Prostate gland (tissue), 2 donors: ENCODE results near the gene ANKRD55. TPM values are rescaled to one million over a fixed set of nuclear protein-coding genes. Genes with fewer than 3 reads are reported as not detected.

Source experiments
- DNase-seq: peaks from one replicate; pipeline ENCODE4 v3.0.0-alpha.2; 2019; ENCODE audit warnings: low spot score
- H3K27ac ChIP-seq, 2 donors: fragments of 200-600 bp; sonication (generic); 2 replicates each; pipeline ENCODE4 v1.5.1; 2017 to 2019
- H3K27me3 ChIP-seq: fragments of 200-600 bp; sonication (generic); replicated peaks from 2 replicates; pipeline ENCODE4 v1.5.1; 2019; ENCODE audit not compliant: insufficient read depth
- H3K36me3 ChIP-seq, 2 donors: fragments of 200-600 bp; sonication (generic); 1 replicate in 1 of 2; 2 replicates in 1 of 2; pipeline versions ENCODE4 v1.5.1 to v1.8.1; 2017 to 2019
- H3K4me1 ChIP-seq: fragments of 200-600 bp; sonication (generic); replicated peaks from 2 replicates; pipeline ENCODE4 v1.5.1; 2019
- H3K4me3 ChIP-seq, 2 donors: fragments of 200-600 bp; sonication (generic); 2 replicates each; pipeline ENCODE4 v1.5.1; 2017 to 2019
- H3K9me3 ChIP-seq: fragments of 200-600 bp; sonication (generic); 2 replicates; pipeline ENCODE4 v1.5.1; 2017
- CTCF ChIP-seq, 4 experiments: fragments of 200-600 bp in 2 of 4; fragments of 450-650 bp in 2 of 4; sonication (generic) in 2 of 4; IDR thresholded peaks; 1 replicate in 3 of 4; 2 replicates in 1 of 4; pipeline ENCODE4 v1.5.1; 2016 to 2019; ENCODE audit warnings: antibody characterized with exemption in 4 of 4, mild to moderate bottlenecking in 2 of 4, moderate library complexity in 2 of 4
- POLR2A ChIP-seq: fragments of 450-650 bp; IDR thresholded peaks from one replicate; pipeline ENCODE4 v1.6.1; 2016; ENCODE audit warnings: antibody characterized with exemption, mild to moderate bottlenecking
- POLR2AphosphoS5 ChIP-seq: sonication (generic); formaldehyde crosslinking; IDR thresholded peaks from one replicate; pipeline ENCODE4 v1.6.1; 2017; ENCODE audit warnings: antibody characterized with exemption
- WGBS: methylation state at CpG from one replicate; pipeline ENCODE4 v1.1.5; 2018; 5-methylcytosine and 5-hydroxymethylcytosine counted together
- intact Hi-C: fragments of 100-400 bp; cut with DNase I; formaldehyde crosslinking; loops from one replicate; pipeline ENCODE4 v1.14.2; 2022
- total RNA-seq, 2 donors: library from RNA; depleted of rRNA; stranded (reverse); fragments of >200 nt; gene quantifications; one replicate each; pipeline ENCODE4 v1.1.0, GENCODE V29; 2016

ANKRD55 gene
- total RNA-seq, 2 donors from 2014 or later: 1.1 TPM; not detected in 1

GRCh38 chr5:56055859-56056258 lies 177.3 kb downstream of the ANKRD55 start:
- Histone ChIP-seq H3K27ac (no peak overlapping the region), H3K9me3 (no peaks in the 10 kb centered on the region), H3K27me3 (no peaks in the 10 kb centered on the region), H3K4me1 (peaks cover 3% of the 10 kb centered on the region), H3K36me3 (no peaks in the 10 kb centered on the region), H3K4me3 (no peak overlapping the region)
- intact Hi-C loops: no loop called here
- TF ChIP-seq CTCF (IDR thresholded peaks at IDR 0.05) (no peak), POLR2A (no peak)
- WGBS: 82% methylated on average over 3 of the region's 3 CpGs
- DNase-seq: no peak

- Histone ChIP-seq H3K4me3 (no peak overlapping the region), H3K36me3 (no peaks in the 10 kb centered on the region), H3K27me3 (no peaks in the 10 kb centered on the region), H3K27ac (no peak overlapping the region), H3K4me1 (peaks cover 3% of the 10 kb centered on the region), H3K9me3 (no peaks in the 10 kb centered on the region)
- WGBS: 95% methylated on average over 1 of the region's 1 CpG
- DNase-seq: no peak
- intact Hi-C loops: no loop called here
- TF ChIP-seq POLR2AphosphoS5 (no peak), CTCF (IDR thresholded peaks at IDR 0.05) (no peak), POLR2A (no peak)
These were observed 177.8 kb downstream of the ANKRD55 start for GRCh38 chr5:56055287-56055686.

GRCh38 chr5:56054666-56055065 lies 178.5 kb downstream of the ANKRD55 start:
- Histone ChIP-seq H3K9me3 (no peaks in the 10 kb centered on the region), H3K27ac (no peak overlapping the region), H3K27me3 (no peaks in the 10 kb centered on the region), H3K4me3 (no peak overlapping the region), H3K36me3 (no peaks in the 10 kb centered on the region), H3K4me1 (peaks cover 3% of the 10 kb centered on the region)
- 91% methylated on average over 2 of the region's 2 CpGs for WGBS
- intact Hi-C loops: no loop called here
- DNase-seq: no peak
- no peak for TF ChIP-seq POLR2A
- no peak for TF ChIP-seq POLR2AphosphoS5
- TF ChIP-seq CTCF (IDR thresholded peaks at IDR 0.05): no peak

- Histone ChIP-seq H3K4me1 (no peaks in the 10 kb centered on the region), H3K9me3 (no peaks in the 10 kb centered on the region), H3K4me3 (no peak overlapping the region), H3K27me3 (no peaks in the 10 kb centered on the region), H3K27ac (no peak overlapping the region), H3K36me3 (no peaks in the 10 kb centered on the region)
- WGBS: 95% methylated on average over 4 of the region's 4 CpGs
- DNase-seq: no peak
- intact Hi-C loops: no loop called here
- no peak for TF ChIP-seq POLR2AphosphoS5
- TF ChIP-seq POLR2A: no peak
- TF ChIP-seq CTCF (IDR thresholded peaks at IDR 0.05): no peak
These were observed 179.8 kb downstream of the ANKRD55 start for GRCh38 chr5:56053363-56053762.

- Histone ChIP-seq H3K4me1 (no peaks in the 10 kb centered on the region), H3K27me3 (no peaks in the 10 kb centered on the region), H3K9me3 (no peaks in the 10 kb centered on the region), H3K36me3 (no peaks in the 10 kb centered on the region), H3K4me3 (no peak overlapping the region), H3K27ac (no peak overlapping the region)
- no peak for DNase-seq
- TF ChIP-seq POLR2A: no peak
- TF ChIP-seq CTCF (IDR thresholded peaks at IDR 0.05): no peak
- TF ChIP-seq POLR2AphosphoS5: no peak
- 86% methylated on average over 1 of the region's 1 CpG for WGBS
- intact Hi-C loops: no loop called here
These were observed 180.4 kb downstream of the ANKRD55 start for GRCh38 chr5:56052735-56053134.
